GM21526 (cell line): ENCODE results near the gene HOXC5.
"Not testable (repeated sequence)": the region's sequence is repeated elsewhere in the genome, so short reads cannot be mapped to it uniquely, and the experiment has no call there.

ENCODE experiments used
- ATAC-seq: cut with Tn5 transposase; IDR thresholded peaks from one replicate; pipeline ENCODE4 v1.9.1; 2021; ENCODE audit warnings: moderate library complexity; ENCODE audit not compliant: unreplicated experiment, low FRiP score

Gene HOXC5

GRCh38 chr12:54060174-54060974 is 27.5 kb downstream of the HOXC5 start:
- ATAC-seq, result no peak

- no peak for ATAC-seq
Measured at GRCh38 chr12:54060975-54061778, 28.3 kb downstream of the HOXC5 start.

DNA sequence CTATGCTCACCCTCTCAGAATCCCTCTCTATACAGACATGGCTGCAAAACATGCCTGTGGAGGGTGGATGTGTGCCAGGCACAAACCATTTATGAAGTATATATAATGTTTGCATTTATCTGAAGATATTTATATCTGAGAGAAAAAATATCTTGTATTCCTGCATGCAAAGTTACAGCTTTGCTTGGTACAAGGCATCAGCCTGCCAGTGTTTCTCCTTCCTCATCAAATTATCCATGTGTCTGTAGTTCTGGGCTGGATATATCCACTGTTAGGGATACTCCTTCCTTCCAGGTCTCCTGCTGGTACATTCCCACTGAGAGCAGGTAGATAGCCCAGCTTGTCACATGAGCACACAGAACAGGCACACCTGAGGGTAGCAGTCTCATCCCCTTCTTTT is 32.8 kb downstream of the HOXC5 start:
- ATAC-seq, result no peak

- no peak for ATAC-seq
Measured at GRCh38 chr12:54066408-54066807, 33.6 kb downstream of the HOXC5 start.

DNA sequence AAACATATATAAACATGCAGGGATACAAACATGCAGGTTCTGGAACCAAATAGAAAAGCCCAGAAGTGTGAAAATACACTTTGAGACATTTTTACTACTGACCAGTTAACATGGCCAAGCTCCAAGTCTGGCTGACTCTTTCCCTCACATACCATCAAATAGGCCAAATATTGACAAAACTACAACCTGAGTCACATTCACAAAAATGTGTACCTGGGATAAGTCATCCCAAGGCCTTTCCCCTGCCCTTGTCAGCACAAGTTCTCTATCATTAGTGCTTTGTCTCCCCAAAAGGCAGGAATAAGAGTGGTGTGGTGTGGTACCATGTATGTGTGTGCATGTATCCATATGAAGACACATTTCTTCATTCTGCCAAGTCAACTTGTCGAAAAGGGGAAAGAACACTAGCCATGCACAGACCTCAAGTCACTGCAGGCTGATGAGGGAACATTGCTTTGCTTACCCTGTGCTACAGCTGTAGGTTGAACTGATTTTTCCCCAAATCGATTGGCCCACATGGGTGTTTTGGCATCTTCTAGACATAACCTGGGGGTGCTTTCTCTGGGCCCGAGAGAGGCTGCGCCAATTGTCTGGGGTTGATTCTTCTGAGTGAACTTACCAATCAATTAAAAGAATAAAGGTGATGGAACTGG is 35.7 kb downstream of the HOXC5 start:
- no peak for ATAC-seq

- no peak for ATAC-seq
Measured at GRCh38 chr12:54071942-54072341, 39.1 kb downstream of the HOXC5 start.

DNA sequence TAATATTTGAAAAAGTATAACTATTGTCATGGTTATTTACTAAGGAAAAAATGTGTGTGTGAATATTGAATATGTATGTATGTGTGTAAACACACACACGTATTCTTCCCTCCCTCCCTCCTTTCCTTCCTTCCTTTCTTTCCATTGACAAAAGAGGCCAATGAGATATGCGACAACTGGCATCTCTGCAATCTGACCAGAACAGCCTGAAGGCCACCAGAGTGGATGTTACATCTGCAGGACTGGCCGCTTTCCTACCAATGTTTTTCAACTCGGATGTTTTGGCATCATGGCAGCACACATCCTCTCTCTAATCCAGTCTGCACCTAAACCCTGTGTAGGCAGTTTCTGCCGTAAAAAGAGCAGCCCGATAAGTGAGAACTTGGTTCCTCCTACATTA is 41.5 kb downstream of the HOXC5 start:
- ATAC-seq, result no peak

- ATAC-seq, result no peak
Measured at GRCh38 chr12:54075409-54075808, 42.6 kb downstream of the HOXC5 start.

GRCh38 chr12:54075974-54076373 is 43.1 kb downstream of the HOXC5 start:
- no peak for ATAC-seq

GRCh38 chr12:54077843-54078242 is 45.0 kb downstream of the HOXC5 start:
- ATAC-seq, result not testable (repeated sequence)

- not testable (repeated sequence) for ATAC-seq
Measured at GRCh38 chr12:54079115-54079514, 46.3 kb downstream of the HOXC5 start.

GRCh38 chr12:54080008-54080924 is 47.4 kb downstream of the HOXC5 start:
- ATAC-seq, result not testable (repeated sequence)

GRCh38 chr12:54081053-54081514 is 48.2 kb downstream of the HOXC5 start:
- not testable (repeated sequence) for ATAC-seq

- ATAC-seq, result not testable (repeated sequence)
Measured at GRCh38 chr12:54081581-54082396, 48.9 kb downstream of the HOXC5 start.

DNA sequence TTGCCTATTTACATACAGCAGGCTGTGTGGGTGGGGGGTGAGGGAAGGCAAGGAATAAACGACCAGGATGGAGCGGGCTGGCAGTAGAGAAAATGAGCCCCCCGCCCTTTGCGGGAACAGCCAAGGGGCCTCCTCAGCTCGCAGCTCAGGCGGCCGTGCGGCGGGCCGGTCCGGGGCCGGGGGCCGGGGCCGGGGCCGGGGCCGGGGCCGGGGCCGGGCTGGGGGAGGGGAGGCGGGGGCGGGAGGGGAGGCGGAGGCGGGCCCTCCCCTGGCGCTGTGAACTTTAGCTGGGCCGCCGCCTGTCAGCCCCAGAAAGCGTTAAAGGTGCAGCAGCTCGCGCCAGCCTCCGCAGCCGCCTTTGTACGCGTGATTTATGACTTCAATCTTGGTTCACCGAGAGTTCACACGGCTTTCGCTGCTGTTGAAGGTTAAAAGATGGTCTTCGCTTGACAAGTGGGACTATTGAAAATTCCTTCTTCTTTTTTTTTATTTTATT is 49.6 kb downstream of the HOXC5 start:
- no peak for ATAC-seq
